GM23338 (cell line): ENCODE data around the gene PPDPF. TPM values are rescaled to one million over a fixed set of nuclear protein-coding genes. Genes with fewer than 3 reads are reported as not detected.

Experiments
- ATAC-seq: fragments of 200-7000 bp; cut with Tn5 transposase; 3 replicates; pipeline ENCODE4 v1.9.1; 2020
- DNase-seq: peaks from one replicate; pipeline ENCODE4 v3.0.0-alpha.2; 2015; ENCODE audit warnings: low spot score
- H2AFZ ChIP-seq: fragments of 200-600 bp; sonication (generic); 2 replicates; pipeline ENCODE4 v1.8.0; 2016; ENCODE audit warnings: antibody characterized with exemption, mild to moderate bottlenecking, moderate library complexity
- H3F3A ChIP-seq: fragments of 200-600 bp; sonication (generic); replicated peaks from 2 replicates; pipeline ENCODE4 v1.8.0; 2017; ENCODE audit warnings: antibody characterized with exemption, mixed run types, low read depth
- H3K27ac ChIP-seq: fragments of 200-600 bp; sonication (generic); 2 replicates; pipeline ENCODE4 v1.6.1; 2016; ENCODE audit warnings: low read depth
- H3K27me3 ChIP-seq: fragments of 200-600 bp; sonication (generic); 2 replicates; pipeline ENCODE4 v1.8.0; 2016; ENCODE audit warnings: mild to moderate bottlenecking, mixed run types, moderate library complexity; ENCODE audit not compliant: insufficient read depth
- H3K36me3 ChIP-seq: fragments of 200-600 bp; sonication (generic); 2 replicates; pipeline ENCODE4 v1.8.0; 2016; ENCODE audit warnings: mild to moderate bottlenecking; ENCODE audit not compliant: insufficient read depth
- H3K4me1 ChIP-seq: fragments of 200-600 bp; sonication (generic); 2 replicates; pipeline ENCODE4 v1.8.0; 2016; ENCODE audit warnings: mild to moderate bottlenecking, moderate library complexity; ENCODE audit not compliant: insufficient read depth
- H3K4me2 ChIP-seq: fragments of 200-600 bp; sonication (generic); 2 replicates; pipeline ENCODE4 v1.7.1; 2017; ENCODE audit warnings: mixed run types
- H3K4me3 ChIP-seq: fragments of 200-600 bp; sonication (generic); 2 replicates; pipeline ENCODE4 v1.6.1; 2016; ENCODE audit warnings: mixed run types
- H3K79me2 ChIP-seq: fragments of 200-600 bp; sonication (generic); replicated peaks from 2 replicates; pipeline ENCODE4 v1.8.0; 2017; ENCODE audit warnings: mild to moderate bottlenecking; ENCODE audit not compliant: insufficient read depth
- H3K9me2 ChIP-seq: fragments of 200-600 bp; sonication (generic); 2 replicates; pipeline ENCODE4 v1.8.0; 2017; ENCODE audit not compliant: insufficient read depth
- H4K20me1 ChIP-seq: fragments of 200-600 bp; sonication (generic); replicated peaks from 2 replicates; pipeline ENCODE4 v1.8.0; 2017; ENCODE audit warnings: mild to moderate bottlenecking; ENCODE audit not compliant: insufficient read depth
- H3K27ac Mint-ChIP-seq: 2 replicates; pipeline ENCODE4 v1.8.0; 2020; ENCODE audit warnings: inconsistent platforms, mild to moderate bottlenecking, moderate library complexity, mixed read lengths
- H3K27me3 Mint-ChIP-seq: 3 replicates; pipeline ENCODE4 v1.8.0; 2022; ENCODE audit warnings: low read depth, mild to moderate bottlenecking, moderate library complexity, mixed read lengths, inconsistent platforms; ENCODE audit not compliant: insufficient read depth, poor library complexity
- H3K36me3 Mint-ChIP-seq: 3 replicates; pipeline ENCODE4 v1.8.0; 2021; ENCODE audit warnings: low read depth, mild to moderate bottlenecking, inconsistent platforms, moderate library complexity, mixed read lengths
- H3K4me1 Mint-ChIP-seq: 3 replicates; pipeline ENCODE4 v1.8.0; 2020; ENCODE audit warnings: mild to moderate bottlenecking, inconsistent platforms, mixed read lengths
- H3K4me3 Mint-ChIP-seq: 3 replicates; pipeline ENCODE4 v1.8.0; 2021; ENCODE audit warnings: moderate library complexity, mild to moderate bottlenecking, inconsistent platforms, mixed read lengths
- H3K9me3 Mint-ChIP-seq: 3 replicates; pipeline ENCODE4 v1.8.0; 2020; ENCODE audit warnings: moderate library complexity, mild to moderate bottlenecking, inconsistent platforms, mixed read lengths
- EZH2 ChIP-seq: fragments of 200-600 bp; sonication (generic); IDR thresholded peaks from one replicate; pipeline ENCODE4 v1.8.0; 2017; ENCODE audit warnings: antibody characterized with exemption, mild to moderate bottlenecking, low read depth; ENCODE audit not compliant: unreplicated experiment
- EZH2phosphoT487 ChIP-seq: fragments of 200-600 bp; sonication (generic); IDR thresholded peaks from one replicate; pipeline ENCODE4 v1.8.1; 2018; ENCODE audit warnings: antibody characterized with exemption; ENCODE audit not compliant: unreplicated experiment
- NANOG ChIP-seq: IDR thresholded peaks from 2 replicates; pipeline ENCODE4 v1.6.1; 2016; ENCODE audit warnings: antibody characterized with exemption, borderline replicate concordance
- POLR2AphosphoS5 ChIP-seq: IDR thresholded peaks from 2 replicates; pipeline ENCODE4 v1.6.1; 2016; ENCODE audit warnings: antibody characterized with exemption, low read depth
- ZNF114 ChIP-seq: fragments of 250-450 bp; sonication (Bioruptor Pico); IDR thresholded peaks from 2 replicates; pipeline ENCODE4 v1.5.0; 2020; ENCODE audit warnings: mild to moderate bottlenecking, moderate library complexity
- polyA plus RNA-seq: library from polyadenylated mRNA; unstranded; fragments of >200 nt; fragmentation: Nextera tagmentation; extraction: Ambion mirVana; gene quantifications from 2 replicates; pipeline ENCODE4 v1.2.1, GENCODE V29; 2016
- total RNA-seq: library from RNA; depleted of rRNA; stranded (reverse); fragments of >200 nt; shearing (Covaris generic); gene quantifications from 2 replicates; pipeline ENCODE4 v1.2.3, GENCODE V29; 2014
- TF ChIP-seq, protein P1 (sequence below), 2 experiments: fragments of 200-600 bp in 1 of 2; sonication (generic) in 1 of 2; conservative IDR thresholded peaks; 2 replicates each; pipeline versions ENCODE4 v1.5.1 to v1.6.1; 2016 to 2017; ENCODE audit warnings: antibody characterized with exemption in 2 of 2, low read depth in 2 of 2, mild to moderate bottlenecking in 2 of 2, moderate library complexity in 1 of 2
- TF ChIP-seq, protein P2 (sequence below): IDR thresholded peaks from one replicate; pipeline ENCODE4 v1.6.1; 2018; ENCODE audit warnings: antibody characterized with exemption; ENCODE audit not compliant: unreplicated experiment
- TF ChIP-seq, protein P3 (sequence below): fragments of 250-450 bp; sonication (Bioruptor Pico); IDR thresholded peaks from 2 replicates; pipeline ENCODE4 v1.5.0; 2020; ENCODE audit warnings: mild to moderate bottlenecking, moderate library complexity
- TF ChIP-seq, protein P4 (sequence below): IDR thresholded peaks from 2 replicates; pipeline ENCODE4 v1.6.1; 2016; ENCODE audit warnings: antibody characterized with exemption

The PPDPF gene
- total and polyA plus RNA-seq, 2 experiments from 2014 or later: 83.9 to 141 TPM

GRCh38 chr20:63525185-63525584, 4.6 kb downstream of the PPDPF start (continued):
- TF ChIP-seq, protein P1, sequence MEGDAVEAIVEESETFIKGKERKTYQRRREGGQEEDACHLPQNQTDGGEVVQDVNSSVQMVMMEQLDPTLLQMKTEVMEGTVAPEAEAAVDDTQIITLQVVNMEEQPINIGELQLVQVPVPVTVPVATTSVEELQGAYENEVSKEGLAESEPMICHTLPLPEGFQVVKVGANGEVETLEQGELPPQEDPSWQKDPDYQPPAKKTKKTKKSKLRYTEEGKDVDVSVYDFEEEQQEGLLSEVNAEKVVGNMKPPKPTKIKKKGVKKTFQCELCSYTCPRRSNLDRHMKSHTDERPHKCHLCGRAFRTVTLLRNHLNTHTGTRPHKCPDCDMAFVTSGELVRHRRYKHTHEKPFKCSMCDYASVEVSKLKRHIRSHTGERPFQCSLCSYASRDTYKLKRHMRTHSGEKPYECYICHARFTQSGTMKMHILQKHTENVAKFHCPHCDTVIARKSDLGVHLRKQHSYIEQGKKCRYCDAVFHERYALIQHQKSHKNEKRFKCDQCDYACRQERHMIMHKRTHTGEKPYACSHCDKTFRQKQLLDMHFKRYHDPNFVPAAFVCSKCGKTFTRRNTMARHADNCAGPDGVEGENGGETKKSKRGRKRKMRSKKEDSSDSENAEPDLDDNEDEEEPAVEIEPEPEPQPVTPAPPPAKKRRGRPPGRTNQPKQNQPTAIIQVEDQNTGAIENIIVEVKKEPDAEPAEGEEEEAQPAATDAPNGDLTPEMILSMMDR (conservative IDR thresholded peaks at IDR 0.05; ENCODE audit: low read depth in 2 of 2): no peak
- TF ChIP-seq NANOG (no peak), ZNF114 (CRISPR knock-in tag) (no peak)

- peaks cover 25% of the 10 kb centered on the region for H3K9me3 Mint-ChIP-seq
- ATAC-seq (no peak), DNase-seq (no peak)
- H2AFZ ChIP-seq: no peak overlapping the region
- H3K4me3 Mint-ChIP-seq: no peak overlapping the region
- peaks cover 38% of the 10 kb centered on the region for H3K36me3 Mint-ChIP-seq
- no peak overlapping the region for H3K27ac Mint-ChIP-seq
- H3K27me3 Mint-ChIP-seq: peaks cover 20% of the 10 kb centered on the region
- no peaks in the 10 kb centered on the region for H3K9me2 ChIP-seq
- no peaks in the 10 kb centered on the region for H3K27me3 ChIP-seq
- no peaks in the 10 kb centered on the region for H3K36me3 ChIP-seq
- H3K79me2 ChIP-seq: peaks cover 4% of the 10 kb centered on the region; the same call in 1 of the 2 replicates
- no peak overlapping the region for H3K4me2 ChIP-seq
- no peak overlapping the region for H3K4me3 ChIP-seq
- H3F3A ChIP-seq: 0 out of 2 replicates have a peak, but pooled peaks cover 9% of the 10 kb centered on the region
- H3K4me1 ChIP-seq: 0 out of 2 replicates have a peak, but pooled peaks cover 4% of the 10 kb centered on the region
- H4K20me1 ChIP-seq: peaks cover 2% of the 10 kb centered on the region; the same call in 1 of the 2 replicates
- no peak overlapping the region for H3K27ac ChIP-seq
- H3K4me1 Mint-ChIP-seq: no peaks in the 10 kb centered on the region
- TF ChIP-seq EZH2phosphoT487: no peak
- TF ChIP-seq NANOG: no peak
- TF ChIP-seq POLR2AphosphoS5: no peak
- TF ChIP-seq, protein P2, sequence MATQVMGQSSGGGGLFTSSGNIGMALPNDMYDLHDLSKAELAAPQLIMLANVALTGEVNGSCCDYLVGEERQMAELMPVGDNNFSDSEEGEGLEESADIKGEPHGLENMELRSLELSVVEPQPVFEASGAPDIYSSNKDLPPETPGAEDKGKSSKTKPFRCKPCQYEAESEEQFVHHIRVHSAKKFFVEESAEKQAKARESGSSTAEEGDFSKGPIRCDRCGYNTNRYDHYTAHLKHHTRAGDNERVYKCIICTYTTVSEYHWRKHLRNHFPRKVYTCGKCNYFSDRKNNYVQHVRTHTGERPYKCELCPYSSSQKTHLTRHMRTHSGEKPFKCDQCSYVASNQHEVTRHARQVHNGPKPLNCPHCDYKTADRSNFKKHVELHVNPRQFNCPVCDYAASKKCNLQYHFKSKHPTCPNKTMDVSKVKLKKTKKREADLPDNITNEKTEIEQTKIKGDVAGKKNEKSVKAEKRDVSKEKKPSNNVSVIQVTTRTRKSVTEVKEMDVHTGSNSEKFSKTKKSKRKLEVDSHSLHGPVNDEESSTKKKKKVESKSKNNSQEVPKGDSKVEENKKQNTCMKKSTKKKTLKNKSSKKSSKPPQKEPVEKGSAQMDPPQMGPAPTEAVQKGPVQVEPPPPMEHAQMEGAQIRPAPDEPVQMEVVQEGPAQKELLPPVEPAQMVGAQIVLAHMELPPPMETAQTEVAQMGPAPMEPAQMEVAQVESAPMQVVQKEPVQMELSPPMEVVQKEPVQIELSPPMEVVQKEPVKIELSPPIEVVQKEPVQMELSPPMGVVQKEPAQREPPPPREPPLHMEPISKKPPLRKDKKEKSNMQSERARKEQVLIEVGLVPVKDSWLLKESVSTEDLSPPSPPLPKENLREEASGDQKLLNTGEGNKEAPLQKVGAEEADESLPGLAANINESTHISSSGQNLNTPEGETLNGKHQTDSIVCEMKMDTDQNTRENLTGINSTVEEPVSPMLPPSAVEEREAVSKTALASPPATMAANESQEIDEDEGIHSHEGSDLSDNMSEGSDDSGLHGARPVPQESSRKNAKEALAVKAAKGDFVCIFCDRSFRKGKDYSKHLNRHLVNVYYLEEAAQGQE: no peak
- no peak for TF ChIP-seq ZNF114 (CRISPR knock-in tag)
- TF ChIP-seq, protein P3, sequence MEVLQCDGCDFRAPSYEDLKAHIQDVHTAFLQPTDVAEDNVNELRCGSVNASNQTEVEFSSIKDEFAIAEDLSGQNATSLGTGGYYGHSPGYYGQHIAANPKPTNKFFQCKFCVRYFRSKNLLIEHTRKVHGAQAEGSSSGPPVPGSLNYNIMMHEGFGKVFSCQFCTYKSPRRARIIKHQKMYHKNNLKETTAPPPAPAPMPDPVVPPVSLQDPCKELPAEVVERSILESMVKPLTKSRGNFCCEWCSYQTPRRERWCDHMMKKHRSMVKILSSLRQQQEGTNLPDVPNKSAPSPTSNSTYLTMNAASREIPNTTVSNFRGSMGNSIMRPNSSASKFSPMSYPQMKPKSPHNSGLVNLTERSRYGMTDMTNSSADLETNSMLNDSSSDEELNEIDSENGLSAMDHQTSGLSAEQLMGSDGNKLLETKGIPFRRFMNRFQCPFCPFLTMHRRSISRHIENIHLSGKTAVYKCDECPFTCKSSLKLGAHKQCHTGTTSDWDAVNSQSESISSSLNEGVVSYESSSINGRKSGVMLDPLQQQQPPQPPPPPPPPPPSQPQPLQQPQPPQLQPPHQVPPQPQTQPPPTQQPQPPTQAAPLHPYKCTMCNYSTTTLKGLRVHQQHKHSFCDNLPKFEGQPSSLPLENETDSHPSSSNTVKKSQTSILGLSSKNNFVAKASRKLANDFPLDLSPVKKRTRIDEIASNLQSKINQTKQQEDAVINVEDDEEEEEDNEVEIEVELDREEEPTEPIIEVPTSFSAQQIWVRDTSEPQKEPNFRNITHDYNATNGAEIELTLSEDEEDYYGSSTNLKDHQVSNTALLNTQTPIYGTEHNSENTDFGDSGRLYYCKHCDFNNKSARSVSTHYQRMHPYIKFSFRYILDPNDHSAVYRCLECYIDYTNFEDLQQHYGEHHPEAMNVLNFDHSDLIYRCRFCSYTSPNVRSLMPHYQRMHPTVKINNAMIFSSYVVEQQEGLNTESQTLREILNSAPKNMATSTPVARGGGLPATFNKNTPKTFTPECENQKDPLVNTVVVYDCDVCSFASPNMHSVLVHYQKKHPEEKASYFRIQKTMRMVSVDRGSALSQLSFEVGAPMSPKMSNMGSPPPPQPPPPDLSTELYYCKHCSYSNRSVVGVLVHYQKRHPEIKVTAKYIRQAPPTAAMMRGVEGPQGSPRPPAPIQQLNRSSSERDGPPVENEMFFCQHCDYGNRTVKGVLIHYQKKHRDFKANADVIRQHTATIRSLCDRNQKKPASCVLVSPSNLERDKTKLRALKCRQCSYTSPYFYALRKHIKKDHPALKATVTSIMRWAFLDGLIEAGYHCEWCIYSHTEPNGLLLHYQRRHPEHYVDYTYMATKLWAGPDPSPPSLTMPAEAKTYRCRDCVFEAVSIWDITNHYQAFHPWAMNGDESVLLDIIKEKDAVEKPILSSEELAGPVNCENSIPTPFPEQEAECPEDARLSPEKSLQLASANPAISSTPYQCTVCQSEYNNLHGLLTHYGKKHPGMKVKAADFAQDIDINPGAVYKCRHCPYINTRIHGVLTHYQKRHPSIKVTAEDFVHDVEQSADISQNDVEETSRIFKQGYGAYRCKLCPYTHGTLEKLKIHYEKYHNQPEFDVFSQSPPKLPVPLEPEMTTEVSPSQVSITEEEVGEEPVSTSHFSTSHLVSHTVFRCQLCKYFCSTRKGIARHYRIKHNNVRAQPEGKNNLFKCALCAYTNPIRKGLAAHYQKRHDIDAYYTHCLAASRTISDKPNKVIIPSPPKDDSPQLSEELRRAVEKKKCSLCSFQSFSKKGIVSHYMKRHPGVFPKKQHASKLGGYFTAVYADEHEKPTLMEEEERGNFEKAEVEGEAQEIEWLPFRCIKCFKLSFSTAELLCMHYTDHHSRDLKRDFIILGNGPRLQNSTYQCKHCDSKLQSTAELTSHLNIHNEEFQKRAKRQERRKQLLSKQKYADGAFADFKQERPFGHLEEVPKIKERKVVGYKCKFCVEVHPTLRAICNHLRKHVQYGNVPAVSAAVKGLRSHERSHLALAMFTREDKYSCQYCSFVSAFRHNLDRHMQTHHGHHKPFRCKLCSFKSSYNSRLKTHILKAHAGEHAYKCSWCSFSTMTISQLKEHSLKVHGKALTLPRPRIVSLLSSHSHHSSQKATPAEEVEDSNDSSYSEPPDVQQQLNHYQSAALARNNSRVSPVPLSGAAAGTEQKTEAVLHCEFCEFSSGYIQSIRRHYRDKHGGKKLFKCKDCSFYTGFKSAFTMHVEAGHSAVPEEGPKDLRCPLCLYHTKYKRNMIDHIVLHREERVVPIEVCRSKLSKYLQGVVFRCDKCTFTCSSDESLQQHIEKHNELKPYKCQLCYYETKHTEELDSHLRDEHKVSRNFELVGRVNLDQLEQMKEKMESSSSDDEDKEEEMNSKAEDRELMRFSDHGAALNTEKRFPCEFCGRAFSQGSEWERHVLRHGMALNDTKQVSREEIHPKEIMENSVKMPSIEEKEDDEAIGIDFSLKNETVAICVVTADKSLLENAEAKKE (CRISPR knock-in tag): no peak
- TF ChIP-seq, protein P4, sequence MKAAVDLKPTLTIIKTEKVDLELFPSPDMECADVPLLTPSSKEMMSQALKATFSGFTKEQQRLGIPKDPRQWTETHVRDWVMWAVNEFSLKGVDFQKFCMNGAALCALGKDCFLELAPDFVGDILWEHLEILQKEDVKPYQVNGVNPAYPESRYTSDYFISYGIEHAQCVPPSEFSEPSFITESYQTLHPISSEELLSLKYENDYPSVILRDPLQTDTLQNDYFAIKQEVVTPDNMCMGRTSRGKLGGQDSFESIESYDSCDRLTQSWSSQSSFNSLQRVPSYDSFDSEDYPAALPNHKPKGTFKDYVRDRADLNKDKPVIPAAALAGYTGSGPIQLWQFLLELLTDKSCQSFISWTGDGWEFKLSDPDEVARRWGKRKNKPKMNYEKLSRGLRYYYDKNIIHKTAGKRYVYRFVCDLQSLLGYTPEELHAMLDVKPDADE: no peak
- TF ChIP-seq, protein P1 (conservative IDR thresholded peaks at IDR 0.05; ENCODE audit: low read depth in 2 of 2): no peak
- no peak for TF ChIP-seq EZH2
Measured at GRCh38 chr20:63525971-63526370, 5.4 kb downstream of the PPDPF start.
